GM19035 (cell line): ENCODE data around the gene IPO7.
"Not testable (repeated sequence)": the region's sequence is repeated elsewhere in the genome, so short reads cannot be mapped to it uniquely, and the experiment has no call there.

Experiments
- ATAC-seq: cut with Tn5 transposase; IDR thresholded peaks from one replicate; pipeline ENCODE4 v1.9.1; 2021; ENCODE audit not compliant: unreplicated experiment

The IPO7 gene

GRCh38 chr11:9384535-9385326 lies at the start of gene IPO7:
Gene IPO7, plus strand, starts transcription at chr11:9384652. Its CDS starts 112 bp downstream, at chr11:9384764.
- peak; percentile 95 for ATAC-seq

GRCh38 chr11:9341638-9342178 lies 42.7 kb upstream of the IPO7 start:
- no peak for ATAC-seq

DNA sequence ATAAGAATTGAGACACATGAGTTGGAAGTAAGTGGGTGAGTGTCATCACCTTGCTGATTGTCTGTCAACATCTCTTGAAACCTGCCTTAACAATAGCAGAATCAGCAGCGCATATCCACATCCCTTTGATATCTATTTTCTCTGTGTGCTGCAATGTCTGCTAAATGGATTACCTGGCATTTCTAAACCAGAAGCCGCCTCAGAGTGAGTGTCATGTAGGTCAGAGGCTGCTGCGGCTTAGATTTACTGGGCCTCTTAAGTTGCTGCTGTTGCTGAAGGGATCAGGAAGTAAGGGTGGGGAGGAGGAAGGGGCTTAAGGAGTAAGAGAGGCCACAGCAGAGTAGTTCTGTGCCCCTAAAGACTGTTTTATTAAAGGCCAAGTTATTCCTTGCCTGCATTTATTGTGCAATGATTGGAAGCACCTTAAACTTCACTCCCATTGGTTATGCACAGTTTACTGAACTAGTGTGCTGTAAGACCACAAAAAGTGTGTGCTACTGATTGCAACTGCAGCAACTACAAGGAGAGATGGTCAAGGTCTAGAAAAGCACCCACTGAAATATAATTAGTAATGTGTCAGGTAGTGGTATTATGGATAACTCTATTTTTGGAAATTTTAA lies 40.3 kb upstream of the IPO7 start:
- ATAC-seq: no peak

- no peak for ATAC-seq
Observed at GRCh38 chr11:9347100-9347499, 37.4 kb upstream of the IPO7 start.

DNA sequence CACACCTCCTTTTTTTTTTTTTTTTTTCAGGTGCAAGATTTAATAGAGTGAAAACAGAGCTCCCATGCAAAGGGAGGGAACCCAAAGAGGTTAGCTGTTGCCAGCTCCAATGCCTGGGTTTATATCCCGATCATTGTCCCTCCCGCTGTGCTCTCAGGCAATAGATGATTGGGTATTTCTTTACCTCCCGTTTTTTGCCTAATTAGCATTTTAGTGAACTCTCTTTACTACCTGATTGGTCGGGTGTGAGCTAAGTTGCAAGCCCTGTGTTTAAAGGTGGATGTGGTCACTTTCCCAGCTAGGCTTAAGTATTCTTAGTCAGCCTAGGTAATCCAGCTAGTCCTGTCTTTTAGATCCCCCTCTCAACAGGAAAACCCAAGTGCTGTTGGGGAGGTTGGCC lies 36.7 kb upstream of the IPO7 start:
- ATAC-seq: not testable (repeated sequence)

DNA sequence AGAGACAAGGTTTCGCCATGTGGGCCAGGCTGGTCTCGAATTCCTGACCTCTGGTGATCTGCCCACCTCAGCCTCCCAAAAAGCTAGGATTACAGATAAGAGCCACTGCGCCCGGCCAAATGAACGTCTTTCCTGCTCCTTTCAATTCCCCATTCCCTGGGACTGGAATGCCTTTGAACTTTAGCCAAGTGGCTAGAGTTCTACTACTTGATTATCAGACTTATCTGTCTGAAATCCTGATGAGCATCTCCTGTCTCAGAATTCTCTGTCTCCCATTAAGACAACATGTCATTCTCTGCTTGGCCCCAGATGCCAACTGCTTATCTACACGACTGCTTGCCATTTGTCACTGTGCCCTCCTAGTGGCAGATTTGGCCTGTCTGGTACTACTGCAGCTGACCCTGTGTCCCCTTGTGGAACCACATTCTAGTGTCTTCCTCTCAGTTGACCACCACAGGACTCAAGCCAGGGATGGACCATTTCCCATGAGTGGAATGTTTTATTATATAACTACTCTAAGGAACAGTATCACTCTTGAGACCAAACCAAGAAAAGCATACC lies 33.1 kb upstream of the IPO7 start:
- ATAC-seq: no peak

DNA sequence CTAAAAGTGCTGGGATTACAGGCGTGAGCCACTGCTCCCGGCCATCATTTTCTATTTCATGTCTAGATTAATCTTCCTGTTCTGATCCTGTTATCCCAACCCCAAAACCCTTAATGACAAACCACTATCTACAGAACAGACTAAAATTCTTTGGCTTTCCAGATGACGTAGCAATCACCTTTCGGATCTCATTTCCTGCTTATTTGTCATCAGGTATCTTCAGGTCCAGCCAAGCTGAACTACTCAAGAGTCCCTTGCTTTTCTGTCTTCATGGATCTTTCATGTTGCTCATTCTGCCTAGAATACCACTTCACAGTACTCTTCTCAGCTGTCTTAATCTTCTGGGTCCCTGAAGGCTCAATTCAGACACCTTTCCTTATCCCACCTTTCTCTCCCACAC lies 27.4 kb upstream of the IPO7 start:
- no peak for ATAC-seq

DNA sequence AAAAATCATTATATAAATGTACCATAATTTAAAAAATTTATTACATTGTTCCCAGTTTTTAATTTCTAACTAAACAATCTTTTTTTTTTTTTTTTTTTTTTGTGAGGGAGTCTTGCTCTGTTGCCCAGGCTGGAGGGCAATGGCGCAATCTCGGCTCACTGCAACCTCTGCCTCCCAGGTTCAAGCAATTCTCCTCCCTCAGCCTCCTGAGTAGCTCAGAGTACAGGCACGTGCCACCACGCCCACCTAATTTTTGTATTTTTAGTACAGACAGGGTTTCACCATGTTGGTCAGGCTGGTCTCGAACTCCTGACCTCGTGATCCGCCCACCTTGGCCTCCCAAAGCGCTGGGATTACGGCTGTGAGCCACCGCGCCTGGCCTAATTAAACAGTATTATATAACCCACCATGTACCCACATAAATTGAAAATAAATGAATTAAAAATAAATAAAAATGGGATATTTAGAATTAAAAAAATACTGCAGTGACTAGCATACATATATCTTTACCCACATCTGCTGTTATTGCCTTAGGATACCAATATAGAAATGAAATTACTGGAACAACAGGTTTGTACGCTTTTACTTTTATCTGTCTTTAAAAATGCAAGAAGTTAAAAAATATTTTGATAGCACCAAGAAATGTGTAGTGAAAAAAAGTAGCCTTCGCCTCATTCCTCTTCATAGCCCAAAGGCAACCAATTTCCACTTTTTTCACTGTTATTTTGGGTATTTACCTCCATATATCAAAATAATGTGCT lies 23.4 kb upstream of the IPO7 start:
- not testable (repeated sequence) for ATAC-seq

DNA sequence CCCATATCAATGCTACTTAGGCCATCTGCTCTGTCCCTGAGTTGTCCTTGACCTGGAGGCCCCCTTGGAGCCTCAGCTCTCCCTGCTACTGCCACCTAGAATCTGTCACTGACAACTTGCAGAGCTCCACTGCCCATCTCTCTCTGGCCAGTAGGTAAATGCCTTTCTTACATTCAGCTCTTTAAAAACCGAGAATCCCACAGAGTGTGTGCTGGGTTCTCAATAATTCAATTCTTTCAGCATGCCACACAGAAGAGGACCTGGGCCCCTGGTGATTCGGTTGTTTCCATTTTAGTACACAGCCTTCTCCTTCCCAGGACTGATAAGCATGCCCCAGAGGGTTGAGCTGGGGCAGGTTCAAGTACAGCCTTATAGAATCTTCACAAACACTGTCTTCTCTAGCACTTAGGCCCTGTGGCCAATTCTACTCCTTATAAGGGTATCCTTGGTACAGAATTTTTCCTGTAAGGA lies 22.0 kb upstream of the IPO7 start:
- ATAC-seq: no peak

GRCh38 chr11:9363954-9364912 lies 20.2 kb upstream of the IPO7 start:
- peak; percentile 98 for ATAC-seq

DNA sequence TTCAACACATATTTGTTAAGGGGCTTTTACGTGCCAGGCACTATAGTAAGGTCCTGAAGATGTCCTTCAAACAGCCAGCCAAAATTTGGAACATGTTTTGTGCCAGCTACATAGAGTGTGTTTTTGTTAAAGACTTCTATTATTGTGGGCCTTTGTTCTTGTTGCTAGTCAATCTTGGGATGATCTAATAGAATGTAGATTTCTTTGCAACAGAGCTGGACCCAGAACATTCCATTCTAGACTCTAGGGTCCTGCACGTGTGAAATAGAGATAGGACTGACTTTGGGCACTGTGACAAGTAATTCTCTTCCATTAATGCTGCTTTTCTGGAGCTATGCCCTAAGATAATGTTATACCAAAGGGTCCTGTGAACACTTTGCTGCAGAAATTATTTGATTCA lies 16.9 kb upstream of the IPO7 start:
- ATAC-seq: no peak

GRCh38 chr11:9377036-9377435 lies 7.4 kb upstream of the IPO7 start:
- no peak for ATAC-seq

DNA sequence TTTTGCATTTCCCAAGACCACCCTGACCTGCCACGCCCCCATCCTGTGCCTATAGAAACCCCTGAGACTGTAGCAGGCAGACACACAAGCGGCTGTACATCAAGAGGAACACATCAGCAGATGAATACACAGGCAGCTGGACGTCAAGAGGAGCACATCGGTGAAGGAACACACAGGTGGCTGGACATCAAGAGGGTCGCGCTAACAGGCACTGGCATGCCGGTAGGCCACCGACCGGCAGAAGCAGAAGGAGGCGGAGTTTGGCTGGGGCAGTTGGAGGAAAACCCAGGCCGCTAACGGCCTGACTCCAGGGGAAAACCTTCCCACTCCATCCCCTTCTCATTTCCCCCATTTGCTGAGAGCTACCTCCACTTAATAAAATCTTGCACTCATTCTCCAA lies 5.4 kb upstream of the IPO7 start:
- ATAC-seq: no peak

DNA sequence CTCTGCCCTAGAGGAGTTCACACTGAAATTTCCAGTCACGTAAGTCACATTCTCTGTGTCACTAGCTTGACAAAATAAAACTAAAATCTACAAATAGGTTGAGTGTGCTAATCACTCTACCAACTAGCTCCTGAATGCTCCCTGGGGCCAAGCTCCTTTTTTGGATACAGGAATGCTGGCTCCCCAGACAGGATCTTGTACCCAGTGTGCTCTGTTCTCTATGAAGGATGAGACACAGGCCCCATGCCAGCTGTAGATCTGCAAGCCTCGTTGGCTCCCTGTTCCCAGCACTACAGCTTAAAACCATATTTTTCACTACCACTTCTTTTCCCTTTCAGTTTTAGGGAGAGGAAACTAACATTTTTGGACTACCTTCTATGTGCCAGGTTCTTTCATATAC lies 3.7 kb upstream of the IPO7 start:
- no peak for ATAC-seq

- ATAC-seq: peak; percentile 12
Observed at GRCh38 chr11:9385327-9385899, 961 bp downstream of the IPO7 start.

DNA sequence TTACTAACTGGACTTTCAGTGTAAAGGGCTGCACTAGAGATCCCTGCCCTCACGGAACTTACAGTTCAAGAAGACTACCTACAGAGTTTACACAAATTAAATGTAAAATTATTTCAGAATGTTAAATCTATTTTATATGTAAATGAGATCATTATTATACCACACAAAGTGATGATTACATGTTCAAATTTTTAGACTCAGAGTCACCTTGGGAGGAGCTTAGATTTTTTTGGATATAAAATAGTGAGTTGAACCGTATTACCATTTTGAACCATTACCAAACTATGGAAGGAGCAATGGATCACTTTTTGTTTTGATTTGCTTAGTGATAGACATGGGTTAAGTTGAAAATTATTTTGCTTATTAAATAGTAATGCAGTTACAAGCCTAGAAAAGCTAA lies 1.6 kb downstream of the IPO7 start:
- no peak for ATAC-seq

- ATAC-seq: no peak
Observed at GRCh38 chr11:9386901-9387300, 2.4 kb downstream of the IPO7 start.

DNA sequence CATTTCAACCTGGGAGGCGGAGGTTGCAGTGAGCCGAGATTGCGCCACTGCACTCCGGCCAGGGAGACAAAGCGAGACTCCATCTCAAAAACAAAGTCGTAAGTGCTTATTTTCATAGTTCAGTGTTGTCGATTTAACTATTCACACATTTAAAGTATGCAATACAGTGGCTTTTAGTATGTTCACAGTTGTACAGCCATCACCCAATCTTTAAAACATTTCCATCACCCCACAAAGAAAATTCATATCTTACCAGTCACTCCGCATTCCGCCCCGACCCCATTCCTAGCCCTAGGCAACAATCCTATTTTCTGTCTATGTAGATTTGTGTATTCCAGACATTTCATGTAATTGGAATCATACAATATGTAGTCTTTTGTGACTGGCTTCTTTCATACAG lies 11.9 kb downstream of the IPO7 start:
- ATAC-seq: no peak

DNA sequence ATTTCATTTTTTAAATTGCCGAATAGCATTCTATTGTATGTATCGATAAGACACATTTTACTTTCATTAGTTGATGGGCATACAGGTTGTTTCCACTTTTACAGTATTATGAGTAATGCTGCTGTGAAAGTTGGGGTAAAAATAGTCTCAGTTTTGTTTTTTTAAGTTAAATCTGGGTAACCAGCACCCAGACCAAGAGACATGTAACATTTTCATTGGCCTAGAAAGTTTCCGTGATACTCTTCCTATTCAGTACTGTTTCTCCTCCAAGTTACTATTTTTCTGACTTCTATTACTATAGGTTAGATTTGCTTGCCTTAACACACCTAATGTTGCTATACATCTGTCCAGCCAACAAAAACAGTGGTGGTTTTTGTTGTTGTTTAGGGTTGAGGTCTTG lies 12.3 kb downstream of the IPO7 start:
- no peak for ATAC-seq
